ENCODE measurements around the gene GALNT18.

Gene GALNT18

DNA sequence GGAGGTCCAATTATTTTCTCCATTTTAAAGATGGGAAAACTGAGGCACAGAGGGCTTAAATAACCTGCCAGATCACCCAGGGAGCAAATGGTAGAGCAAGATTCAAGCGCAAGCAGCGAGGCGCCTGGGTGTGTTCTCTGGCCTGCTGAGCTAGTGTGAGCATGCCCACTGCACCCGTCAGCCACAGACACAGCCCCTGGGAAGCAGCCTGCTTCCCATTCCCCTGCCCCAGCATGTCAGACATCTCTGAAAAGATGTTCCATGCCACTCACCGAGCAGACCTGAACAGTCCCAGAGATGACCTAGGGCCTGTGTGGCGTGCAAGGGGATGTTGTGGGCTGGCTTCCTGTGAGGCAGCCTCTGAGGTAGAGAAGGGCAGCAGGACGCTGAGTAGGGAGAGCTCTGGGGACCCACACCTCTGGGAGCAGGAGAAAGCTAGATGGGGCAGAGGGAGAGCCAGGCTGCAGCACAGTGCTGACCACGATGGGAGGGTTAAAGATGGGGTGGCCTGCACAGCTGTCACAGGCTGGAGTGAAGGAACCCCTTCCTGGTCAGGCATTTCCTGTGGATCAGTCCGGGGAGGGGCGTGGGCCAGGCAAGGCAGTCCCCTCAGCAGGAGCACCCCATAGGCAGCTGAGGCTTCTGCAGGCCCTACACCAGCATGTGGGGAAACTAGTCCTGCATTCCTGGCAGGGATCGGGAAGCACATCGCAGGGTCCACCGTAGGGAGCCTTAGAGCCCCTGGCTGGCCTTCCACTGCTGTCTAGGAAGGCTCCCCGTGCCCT lies 101.4 kb downstream of the GALNT18 start:
- no peak overlapping the region for H3K4me3 ChIP-seq (ENCODE audit: low read depth, low read length)
- in situ Hi-C loops (cut with HindIII; ENCODE audit: low sequenced_read_pairs): loop anchor here (5.0 kb wide), 3 partner anchors 62 to 107 kb away; no protein-coding TSS in a partner anchor
- TF ChIP-seq, protein P1, sequence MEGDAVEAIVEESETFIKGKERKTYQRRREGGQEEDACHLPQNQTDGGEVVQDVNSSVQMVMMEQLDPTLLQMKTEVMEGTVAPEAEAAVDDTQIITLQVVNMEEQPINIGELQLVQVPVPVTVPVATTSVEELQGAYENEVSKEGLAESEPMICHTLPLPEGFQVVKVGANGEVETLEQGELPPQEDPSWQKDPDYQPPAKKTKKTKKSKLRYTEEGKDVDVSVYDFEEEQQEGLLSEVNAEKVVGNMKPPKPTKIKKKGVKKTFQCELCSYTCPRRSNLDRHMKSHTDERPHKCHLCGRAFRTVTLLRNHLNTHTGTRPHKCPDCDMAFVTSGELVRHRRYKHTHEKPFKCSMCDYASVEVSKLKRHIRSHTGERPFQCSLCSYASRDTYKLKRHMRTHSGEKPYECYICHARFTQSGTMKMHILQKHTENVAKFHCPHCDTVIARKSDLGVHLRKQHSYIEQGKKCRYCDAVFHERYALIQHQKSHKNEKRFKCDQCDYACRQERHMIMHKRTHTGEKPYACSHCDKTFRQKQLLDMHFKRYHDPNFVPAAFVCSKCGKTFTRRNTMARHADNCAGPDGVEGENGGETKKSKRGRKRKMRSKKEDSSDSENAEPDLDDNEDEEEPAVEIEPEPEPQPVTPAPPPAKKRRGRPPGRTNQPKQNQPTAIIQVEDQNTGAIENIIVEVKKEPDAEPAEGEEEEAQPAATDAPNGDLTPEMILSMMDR (IDR thresholded peaks at IDR 0.05; ENCODE audit: low read depth, low read length, missing control alignments): no peak
- no peak for DNase-seq (ENCODE audit: low read depth)

DNA sequence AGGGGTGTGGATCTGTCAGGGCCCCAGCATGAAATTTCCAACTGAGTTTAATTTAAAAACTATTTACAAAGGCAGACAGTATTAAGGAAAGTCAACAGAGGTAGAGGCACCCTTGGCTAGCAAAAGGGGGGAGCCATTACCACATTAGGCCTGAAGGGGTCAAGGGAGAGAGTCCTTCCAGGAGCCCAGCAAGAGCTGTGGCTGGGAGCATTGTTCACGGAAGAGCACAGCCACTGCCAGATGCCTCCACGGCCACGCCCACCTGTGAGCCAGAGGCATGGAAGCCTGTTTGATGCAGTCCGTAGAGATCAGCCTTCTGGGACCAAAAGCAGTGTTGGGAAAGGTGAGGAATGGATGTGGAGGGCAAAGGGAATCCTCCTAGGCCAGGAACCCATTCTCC lies 102.6 kb downstream of the GALNT18 start:
- TF ChIP-seq, protein P1 (IDR thresholded peaks at IDR 0.05; ENCODE audit: low read depth, low read length, missing control alignments): no peak
- no peak for DNase-seq (ENCODE audit: low read depth)
- in situ Hi-C loops (cut with HindIII; ENCODE audit: low sequenced_read_pairs): no loop called here
- no peak overlapping the region for H3K4me3 ChIP-seq (ENCODE audit: low read depth, low read length)

DNA sequence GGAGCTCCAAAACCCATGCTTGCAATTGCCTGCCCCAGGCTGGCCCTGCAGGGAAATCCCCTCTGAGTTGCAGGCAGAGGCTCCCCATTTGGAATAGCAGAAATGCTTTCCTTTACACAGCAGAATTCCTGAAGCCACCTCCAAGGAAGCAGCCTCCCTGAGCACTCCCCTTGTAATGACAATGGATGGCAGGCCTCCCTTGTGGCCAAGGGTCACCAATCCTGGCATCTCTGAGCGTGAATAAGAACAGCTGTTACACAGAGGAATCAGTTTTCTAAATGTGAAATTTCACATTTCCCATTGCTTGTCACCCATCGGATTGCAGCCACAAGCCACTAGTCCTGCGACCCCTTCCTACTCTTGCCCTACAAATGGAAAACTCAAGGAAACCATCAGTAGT lies 107.6 kb downstream of the GALNT18 start:
- TF ChIP-seq, protein P1 (IDR thresholded peaks at IDR 0.05; ENCODE audit: low read depth, low read length, missing control alignments): no peak
- in situ Hi-C loops (cut with HindIII; ENCODE audit: low sequenced_read_pairs): no loop called here

GRCh38 chr11:11513422-11513821 lies 108.4 kb downstream of the GALNT18 start:
- TF ChIP-seq, protein P1 (IDR thresholded peaks at IDR 0.05; ENCODE audit: low read depth, low read length, missing control alignments): no peak
- in situ Hi-C loops (cut with HindIII; ENCODE audit: low sequenced_read_pairs): no loop called here
- DNase-seq (ENCODE audit: low read depth): no peak
- no peak overlapping the region for H3K4me3 ChIP-seq (ENCODE audit: low read depth, low read length)

More for the DNA sequence above, 107.6 kb downstream of the GALNT18 start:
- DNase-seq (ENCODE audit: low read depth): no peak
- H3K4me3 ChIP-seq (ENCODE audit: low read depth, low read length): no peak overlapping the region

DNA sequence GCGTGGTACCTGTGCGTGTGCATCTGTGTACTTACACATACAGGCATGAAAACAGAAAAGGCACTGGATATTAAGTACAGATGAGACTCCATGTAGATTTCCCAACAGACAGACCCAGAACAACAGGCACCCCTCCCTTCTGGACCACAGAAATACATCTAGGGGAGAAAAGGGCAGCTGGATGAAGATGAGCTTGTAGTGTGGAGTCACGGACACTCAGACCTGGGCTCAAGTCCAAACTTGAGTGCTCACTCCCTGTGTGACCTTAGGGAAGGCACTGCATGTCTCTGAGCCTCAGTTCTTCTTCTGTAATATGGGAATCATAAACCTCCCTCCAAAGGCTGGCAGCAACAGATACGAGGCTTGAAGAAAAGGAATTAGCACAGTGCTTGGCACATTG lies 108.9 kb downstream of the GALNT18 start:
- TF ChIP-seq, protein P1 (IDR thresholded peaks at IDR 0.05; ENCODE audit: low read depth, low read length, missing control alignments): no peak
- DNase-seq (ENCODE audit: low read depth): no peak
- in situ Hi-C loops (cut with HindIII; ENCODE audit: low sequenced_read_pairs): no loop called here
- no peak overlapping the region for H3K4me3 ChIP-seq (ENCODE audit: low read depth, low read length)

- no peak for DNase-seq (ENCODE audit: low read depth)
- TF ChIP-seq, protein P1 (IDR thresholded peaks at IDR 0.05; ENCODE audit: low read depth, low read length, missing control alignments): no peak
- no peak overlapping the region for H3K4me3 ChIP-seq (ENCODE audit: low read depth, low read length)
- in situ Hi-C loops (cut with HindIII; ENCODE audit: low sequenced_read_pairs): no loop called here
Measured at GRCh38 chr11:11512502-11512901, 109.3 kb downstream of the GALNT18 start.

Data from astrocyte of the cerebellum (primary cell).